ENCODE results near the gene LYAR.

Gene LYAR

GRCh38 chr4:4227510-4228355 is 62.2 kb downstream of the LYAR start:
- DNase-seq = peak; percentile 16
- H3K27me3 Mint-ChIP-seq (ENCODE audit: low read depth, poor library complexity) = peaks cover 93% of the 10 kb centered on the region
- H3K27ac Mint-ChIP-seq = no peak overlapping the region
- peaks cover 8% of the 10 kb centered on the region for H3K4me1 Mint-ChIP-seq
- peaks cover 36% of the 10 kb centered on the region for H3K9me3 Mint-ChIP-seq
- peaks cover 9% of the 10 kb centered on the region for H3K36me3 Mint-ChIP-seq (ENCODE audit: low read depth)
- no peak for TF ChIP-seq CTCF (IDR thresholded peaks at IDR 0.05)
- H3K4me3 Mint-ChIP-seq = peak overlapping the region; percentile 64

- TF ChIP-seq CTCF (IDR thresholded peaks at IDR 0.05) = no peak
- peaks cover 8% of the 10 kb centered on the region for H3K36me3 Mint-ChIP-seq (ENCODE audit: low read depth)
- H3K9me3 Mint-ChIP-seq = peaks cover 30% of the 10 kb centered on the region
- peaks cover 8% of the 10 kb centered on the region for H3K4me1 Mint-ChIP-seq
- peak; percentile 14 for DNase-seq
- H3K27ac Mint-ChIP-seq = no peak within 1 kb of the TSS
- H3K4me3 Mint-ChIP-seq = peak within 1 kb of the TSS; percentile 74
- H3K27me3 Mint-ChIP-seq (ENCODE audit: low read depth, poor library complexity) = peaks cover 99% of the 10 kb centered on the region
Observed at GRCh38 chr4:4226606-4227438, 63.1 kb downstream of the LYAR start, which contains the start of gene OTOP1. OTOP1 (minus strand) TSS chr4:4226929; CDS start chr4:4226864, 65 bp downstream.

GRCh38 chr4:4225915-4226605 is 63.9 kb downstream of the LYAR start:
- Mint-ChIP-seq H3K36me3 (ENCODE audit: low read depth) (peaks cover 8% of the 10 kb centered on the region), H3K27me3 (ENCODE audit: low read depth, poor library complexity) (peaks cover 99% of the 10 kb centered on the region), H3K4me3 (peak overlapping the region; percentile 74), H3K9me3 (peaks cover 27% of the 10 kb centered on the region), H3K27ac (no peak overlapping the region), H3K4me1 (peaks cover 8% of the 10 kb centered on the region)
- TF ChIP-seq CTCF (IDR thresholded peaks at IDR 0.05) = no peak
- DNase-seq = peak; percentile 10

Data from nephron progenitor cell (in vitro differentiated cells).